Coronary artery (tissue), 2 donors: ENCODE data around the gene SF3A1.

Source experiments
- DNase-seq: peaks from one replicate; pipeline ENCODE4 v3.0.0-alpha.2; 2017; ENCODE audit warnings: low spot score
- H3K27ac ChIP-seq, 2 donors: fragments of 200-600 bp; sonication (generic); one replicate each; pipeline ENCODE4 v1.5.1; 2016 to 2019
- H3K4me3 ChIP-seq: fragments of 200-600 bp; sonication (generic); 2 replicates; pipeline ENCODE4 v1.5.1; 2016; ENCODE audit warnings: mild to moderate bottlenecking, moderate library complexity
- CTCF ChIP-seq: fragments of 200-600 bp; sonication (generic); IDR thresholded peaks from one replicate; pipeline ENCODE4 v1.5.1; 2019; ENCODE audit warnings: antibody characterized with exemption

The SF3A1 gene

GRCh38 chr22:30371321-30371720, 14.6 kb upstream of the SF3A1 start:
- no peak for TF ChIP-seq CTCF

GRCh38 chr22:30370641-30371230, 14.0 kb upstream of the SF3A1 start:
- DNase-seq = no peak
- Histone ChIP-seq H3K4me3 (no peak overlapping the region), H3K27ac (no peak overlapping the region)
- TF ChIP-seq CTCF = no peak

More at GRCh38 chr22:30371321-30371720, 14.6 kb upstream of the SF3A1 start:
- no peak for DNase-seq
- Histone ChIP-seq H3K4me3 (no peak overlapping the region), H3K27ac (no peak overlapping the region)

- Histone ChIP-seq H3K4me3 (no peak overlapping the region), H3K27ac (no peak overlapping the region)
- DNase-seq = no peak
- TF ChIP-seq CTCF = no peak
These were observed 11.7 kb upstream of the SF3A1 start for GRCh38 chr22:30368420-30368819.

GRCh38 chr22:30365891-30366290, 9.2 kb upstream of the SF3A1 start:
- DNase-seq = no peak
- no peak overlapping the region for H3K27ac ChIP-seq
- TF ChIP-seq CTCF = no peak
- H3K4me3 ChIP-seq = no peak overlapping the region

- Histone ChIP-seq H3K27ac (no peak overlapping the region), H3K4me3 (no peak overlapping the region)
- DNase-seq = no peak
- TF ChIP-seq CTCF = no peak
These were observed 6.1 kb upstream of the SF3A1 start for GRCh38 chr22:30362651-30363281.

GRCh38 chr22:30361916-30362650, 5.4 kb upstream of the SF3A1 start:
- no peak for TF ChIP-seq CTCF
- no peak overlapping the region for H3K27ac ChIP-seq
- DNase-seq = no peak

More at GRCh38 chr22:30361916-30362650, 5.4 kb upstream of the SF3A1 start:
- no peak overlapping the region for H3K4me3 ChIP-seq
